Right lobe of liver (tissue), 6 donors: ENCODE measurements around the gene ZMIZ1. TPM values are rescaled to one million over a fixed set of nuclear protein-coding genes. Genes with fewer than 3 reads are reported as not detected.

ENCODE experiments used
- ATAC-seq, 4 donors: fragments of 200-7000 bp; cut with Tn5 transposase; one replicate each; pipeline ENCODE4 v1.9.1; 2020; ENCODE audit warnings: mild to moderate bottlenecking in 4 of 4, moderate library complexity in 4 of 4
- DNase-seq, 3 donors: peaks; one replicate each; pipeline ENCODE4 v3.0.0-alpha.2; 2020
- H3K27ac ChIP-seq, 3 donors: fragments of 200-600 bp; one replicate each; pipeline ENCODE4 v1.8.0; 2022
- H3K27me3 ChIP-seq, 2 donors: fragments of 200-600 bp; one replicate each; pipeline ENCODE4 v1.8.0; 2022
- H3K36me3 ChIP-seq, 4 donors: fragments of 200-600 bp; sonication (generic) in 1 of 4; one replicate each; pipeline versions ENCODE4 v1.5.1 to v1.8.0; 2017 to 2022; ENCODE audit warnings: control low read depth in 1 of 4
- H3K4me1 ChIP-seq, 4 donors: fragments of 200-600 bp; sonication (generic) in 1 of 4; one replicate each; pipeline versions ENCODE4 v1.5.1 to v1.8.0; 2017 to 2022; ENCODE audit warnings: control low read depth in 1 of 4
- H3K4me3 ChIP-seq, 3 donors: fragments of 200-600 bp; one replicate each; pipeline ENCODE4 v1.8.0; 2022
- H3K9me3 ChIP-seq, 4 donors: fragments of 200-600 bp; sonication (generic) in 1 of 4; one replicate each; pipeline versions ENCODE4 v1.5.1 to v1.8.0; 2017 to 2022; ENCODE audit warnings: control low read depth in 1 of 4
- POLR2A ChIP-seq: fragments of 450-650 bp; IDR thresholded peaks from one replicate; pipeline ENCODE4 v1.6.1; 2017; ENCODE audit warnings: antibody characterized with exemption, mild to moderate bottlenecking
- WGBS: methylation state at CpG from one replicate; pipeline ENCODE4 v1.1.6; 2018; ENCODE audit warnings: low coverage, low lambda C conversion rate; ENCODE audit not compliant: insufficient coverage; ENCODE audit errors: missing lambda C conversion rate; 5-methylcytosine and 5-hydroxymethylcytosine counted together
- intact Hi-C, 2 donors: fragments of 100-400 bp; cut with DNase I; formaldehyde crosslinking; loops; one replicate each; pipeline versions ENCODE4 v1.11.2 to v1.14.1; 2022
- total RNA-seq, 6 experiments: library from RNA; depleted of rRNA in 2 of 6; stranded (reverse); fragments of >200 nt in 2 of 6; fragmentation: NEBNext Ultra II Directional in 3 of 6; extraction: Animal tissue kit (Norgen Biotek cat#: 25700) in 3 of 6; gene quantifications; one replicate each; pipeline versions ENCODE4 v1.1.0 to v1.2.4, GENCODE V29; 2016 to 2023
- TF ChIP-seq, protein P1 (sequence below), 4 donors: fragments of 200-600 bp in 3 of 4; fragments of 450-650 bp in 1 of 4; IDR thresholded peaks; one replicate each; pipeline versions ENCODE4 v1.5.1 to v1.8.0; 2016 to 2022; ENCODE audit warnings: antibody characterized with exemption in 4 of 4, mild to moderate bottlenecking in 2 of 4
- donor health status: DM: no; HTN: yes; CAD: no.
- donor health status: DM: no; HTN: no; CAD: no.
- donor health status: DM: no; HTN: no; CAD: no.
- donor health status: DM: no; HTN: yes; CAD: no.
- donor health status: DM: no; HTN: yes; CAD: no.

ZMIZ1 gene
- total RNA-seq, 6 experiments from 2014 or later, result 9.9 to 22.8 (median 12.3) TPM

- intact Hi-C loops, result loop anchor here in 1 of 2 donors (10.0 kb wide), 1 partner anchor 70 kb away; no protein-coding TSS in a partner anchor
Measured at GRCh38 chr10:79055100-79055782, 13.5 kb upstream of the ZMIZ1 start.

GRCh38 chr10:79055892-79056291 lies 12.9 kb upstream of the ZMIZ1 start:
- Histone ChIP-seq H3K27me3 (no peaks in the 10 kb centered on the region), H3K9me3 (no peaks in the 10 kb centered on the region), H3K27ac (peak overlapping the region in 1 of 3 donors; percentile 37), H3K4me3 (no peak overlapping the region), H3K36me3 (no peaks in the 10 kb centered on the region), H3K4me1 (peaks cover 0 to 37% (median 12%) of the 10 kb centered on the region in 4 donors)
- peak; percentile 21 to 66 (median 37) for DNase-seq
- ATAC-seq, result peak in 1 of 4 donors; percentile 10
- intact Hi-C loops, result loop anchor here in 1 of 2 donors (10.0 kb wide), 1 partner anchor 71 kb away; no protein-coding TSS in a partner anchor
- 100% methylated on average over 1 of the region's 4 CpGs for WGBS
- no peak for TF ChIP-seq POLR2A
- TF ChIP-seq, protein P1, sequence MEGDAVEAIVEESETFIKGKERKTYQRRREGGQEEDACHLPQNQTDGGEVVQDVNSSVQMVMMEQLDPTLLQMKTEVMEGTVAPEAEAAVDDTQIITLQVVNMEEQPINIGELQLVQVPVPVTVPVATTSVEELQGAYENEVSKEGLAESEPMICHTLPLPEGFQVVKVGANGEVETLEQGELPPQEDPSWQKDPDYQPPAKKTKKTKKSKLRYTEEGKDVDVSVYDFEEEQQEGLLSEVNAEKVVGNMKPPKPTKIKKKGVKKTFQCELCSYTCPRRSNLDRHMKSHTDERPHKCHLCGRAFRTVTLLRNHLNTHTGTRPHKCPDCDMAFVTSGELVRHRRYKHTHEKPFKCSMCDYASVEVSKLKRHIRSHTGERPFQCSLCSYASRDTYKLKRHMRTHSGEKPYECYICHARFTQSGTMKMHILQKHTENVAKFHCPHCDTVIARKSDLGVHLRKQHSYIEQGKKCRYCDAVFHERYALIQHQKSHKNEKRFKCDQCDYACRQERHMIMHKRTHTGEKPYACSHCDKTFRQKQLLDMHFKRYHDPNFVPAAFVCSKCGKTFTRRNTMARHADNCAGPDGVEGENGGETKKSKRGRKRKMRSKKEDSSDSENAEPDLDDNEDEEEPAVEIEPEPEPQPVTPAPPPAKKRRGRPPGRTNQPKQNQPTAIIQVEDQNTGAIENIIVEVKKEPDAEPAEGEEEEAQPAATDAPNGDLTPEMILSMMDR (IDR thresholded peaks at IDR 0.05), result no peak

More at GRCh38 chr10:79055100-79055782, 13.5 kb upstream of the ZMIZ1 start:
- ATAC-seq (no peak), DNase-seq (peak in 2 of 3 donors; percentile 9 to 11)
- H3K4me1 ChIP-seq, result peaks cover 0 to 30% (median 8%) of the 10 kb centered on the region in 4 donors
- H3K27me3 ChIP-seq, result no peaks in the 10 kb centered on the region
- WGBS, result 98% methylated on average over 6 of the region's 10 CpGs
- H3K9me3 ChIP-seq, result no peaks in the 10 kb centered on the region
- H3K36me3 ChIP-seq, result no peaks in the 10 kb centered on the region
- TF ChIP-seq, protein P1 (IDR thresholded peaks at IDR 0.05), result no peak
- no peak overlapping the region for H3K4me3 ChIP-seq
- no peak overlapping the region for H3K27ac ChIP-seq

GRCh38 chr10:79056361-79056735 lies 12.4 kb upstream of the ZMIZ1 start:
- H3K4me1 ChIP-seq, result peaks cover 0 to 40% (median 14%) of the 10 kb centered on the region in 4 donors
- intact Hi-C loops, result loop anchor here in 1 of 2 donors (10.0 kb wide), 1 partner anchor 72 kb away; no protein-coding TSS in a partner anchor

GRCh38 chr10:79056736-79057391 lies 11.9 kb upstream of the ZMIZ1 start:
- H3K9me3 ChIP-seq, result no peaks in the 10 kb centered on the region
- no peak overlapping the region for H3K4me3 ChIP-seq
- WGBS, result 96% methylated on average over 5 of the region's 14 CpGs
- intact Hi-C loops, result loop anchor here in 1 of 2 donors (10.0 kb wide), 1 partner anchor 72 kb away; no protein-coding TSS in a partner anchor
- H3K4me1 ChIP-seq, result peaks cover 0 to 40% (median 14%) of the 10 kb centered on the region in 4 donors
- TF ChIP-seq, protein P1 (IDR thresholded peaks at IDR 0.05), result no peak
- TF ChIP-seq POLR2A, result no peak
- ATAC-seq, result no peak
- no peaks in the 10 kb centered on the region for H3K36me3 ChIP-seq
- no peak overlapping the region for H3K27ac ChIP-seq
- no peaks in the 10 kb centered on the region for H3K27me3 ChIP-seq
- DNase-seq, result peak in 2 of 3 donors; percentile 30 to 51

More at GRCh38 chr10:79056361-79056735, 12.4 kb upstream of the ZMIZ1 start:
- no peaks in the 10 kb centered on the region for H3K36me3 ChIP-seq
- peak in 2 of 3 donors; percentile 23 to 25 for DNase-seq
- no peak overlapping the region for H3K4me3 ChIP-seq
- WGBS, result 94% methylated on average over 5 of the region's 8 CpGs
- H3K9me3 ChIP-seq, result no peaks in the 10 kb centered on the region
- H3K27me3 ChIP-seq, result no peaks in the 10 kb centered on the region
- TF ChIP-seq POLR2A, result no peak
- TF ChIP-seq, protein P1 (IDR thresholded peaks at IDR 0.05), result no peak
- no peak for ATAC-seq
- H3K27ac ChIP-seq, result peak overlapping the region in 1 of 3 donors; percentile 37
